ENCODE data around the gene FGF11. TPM values are rescaled to one million over a fixed set of nuclear protein-coding genes. Genes with fewer than 3 reads are reported as not detected.
"Not testable (repeated sequence)": the region's sequence is repeated elsewhere in the genome, so short reads cannot be mapped to it uniquely, and the experiment has no call there.

The FGF11 gene
- total and polyA plus RNA-seq, 2 experiments from 2014 or later, result 0.36 TPM; not detected in 1

GRCh38 chr17:7468290-7468689 lies 29.0 kb downstream of the FGF11 start:
- H3K4me1 ChIP-seq (ENCODE audit: insufficient read depth), result 0 out of 2 replicates have a peak, but pooled peaks cover 2% of the 10 kb centered on the region
- peaks cover 92% of the 10 kb centered on the region for H3K79me2 ChIP-seq (ENCODE audit: insufficient read depth)
- no peak for TF ChIP-seq EZH2phosphoT487 (IDR thresholded peaks at IDR 0.05; ENCODE audit: insufficient read depth, low read depth)
- no peak for TF ChIP-seq EZH2 (IDR thresholded peaks at IDR 0.05; ENCODE audit: insufficient read depth, poor library complexity, severe bottlenecking)
- H2AFZ ChIP-seq, result no peak overlapping the region
- no peaks in the 10 kb centered on the region for H3F3A ChIP-seq (ENCODE audit: insufficient read depth)
- no peaks in the 10 kb centered on the region for H3K9me3 ChIP-seq (ENCODE audit: low read depth)
- no peaks in the 10 kb centered on the region for H3K9me2 ChIP-seq (ENCODE audit: insufficient read depth)
- WGBS, 2 experiments (ENCODE audit: low coverage in 1 of 2, low lambda C conversion rate in 2 of 2, missing lambda C conversion rate in 2 of 2), result 90 to 95% methylated on average over 11 of the region's 11 CpGs
- no peak overlapping the region for H3K4me2 ChIP-seq (ENCODE audit: unreplicated experiment)
- no peak overlapping the region for H3K4me3 ChIP-seq
- no peak overlapping the region for H3K27ac ChIP-seq
- in situ Hi-C loops (cut with MboI), result no loop called here
- no peaks in the 10 kb centered on the region for H4K20me1 ChIP-seq (ENCODE audit: insufficient read depth)
- DNase-seq, result no peak
- H3K36me3 ChIP-seq (ENCODE audit: low read depth), result peaks cover 4% of the 10 kb centered on the region; the same call in 1 of the 2 replicates
- H3K9ac ChIP-seq, result no peak overlapping the region
- H3K27me3 ChIP-seq (replicated peaks; ENCODE audit: insufficient read depth), result no peaks in the 10 kb centered on the region

GRCh38 chr17:7468804-7469389 lies 29.6 kb downstream of the FGF11 start:
- no peak for DNase-seq
- 81 to 83% methylated on average over 12 of the region's 12 CpGs for WGBS, 2 experiments (ENCODE audit: low coverage in 1 of 2, low lambda C conversion rate in 2 of 2, missing lambda C conversion rate in 2 of 2)

GRCh38 chr17:7469843-7470242 lies 30.5 kb downstream of the FGF11 start:
- in situ Hi-C loops (cut with MboI); H4K20me1 ChIP-seq (ENCODE audit: insufficient read depth): not testable (repeated sequence)
- WGBS, 2 experiments (ENCODE audit: low coverage in 1 of 2, low lambda C conversion rate in 2 of 2, missing lambda C conversion rate in 2 of 2), result 88% methylated on average over 12 of the region's 12 CpGs

More at GRCh38 chr17:7468804-7469389, 29.6 kb downstream of the FGF11 start:
- Histone ChIP-seq H3K9me3 (ENCODE audit: low read depth) (no peaks in the 10 kb centered on the region), H3K4me3 (no peak overlapping the region), H3K4me1 (ENCODE audit: insufficient read depth) (0 out of 2 replicates have a peak, but pooled peaks cover 2% of the 10 kb centered on the region), H4K20me1 (ENCODE audit: insufficient read depth) (no peaks in the 10 kb centered on the region), H3K27ac (no peak overlapping the region), H3K9me2 (ENCODE audit: insufficient read depth) (no peaks in the 10 kb centered on the region), H3K36me3 (ENCODE audit: low read depth) (no peaks in the 10 kb centered on the region; the same call in 1 of the 2 replicates), H3K27me3 (replicated peaks; ENCODE audit: insufficient read depth) (no peaks in the 10 kb centered on the region), H3K9ac (no peak overlapping the region), H3K4me2 (ENCODE audit: unreplicated experiment) (no peak overlapping the region), H3F3A (ENCODE audit: insufficient read depth) (0 out of 2 replicates have a peak, but pooled peaks cover 5% of the 10 kb centered on the region), H3K79me2 (ENCODE audit: insufficient read depth) (peaks cover 92% of the 10 kb centered on the region), H2AFZ (no peak overlapping the region)
- no peak for TF ChIP-seq EZH2phosphoT487 (IDR thresholded peaks at IDR 0.05; ENCODE audit: insufficient read depth, low read depth)
- no peak for TF ChIP-seq EZH2 (IDR thresholded peaks at IDR 0.05; ENCODE audit: insufficient read depth, poor library complexity, severe bottlenecking)
- in situ Hi-C loops (cut with MboI), result no loop called here

GRCh38 chr17:7470457-7470973 lies 31.2 kb downstream of the FGF11 start:
- H3K36me3 ChIP-seq (ENCODE audit: low read depth); H3K4me1 ChIP-seq (ENCODE audit: insufficient read depth); DNase-seq; H3K9ac ChIP-seq; H3K4me2 ChIP-seq (ENCODE audit: unreplicated experiment); H4K20me1 ChIP-seq (ENCODE audit: insufficient read depth); H3K9me2 ChIP-seq (ENCODE audit: insufficient read depth); in situ Hi-C loops (cut with MboI); H3K4me3 ChIP-seq; H2AFZ ChIP-seq; H3K27ac ChIP-seq; H3K9me3 ChIP-seq (ENCODE audit: low read depth); H3K27me3 ChIP-seq (replicated peaks; ENCODE audit: insufficient read depth): not testable (repeated sequence)
- H3F3A ChIP-seq (ENCODE audit: insufficient read depth), result peaks cover 12% of the 10 kb centered on the region
- peaks cover 100% of the 10 kb centered on the region for H3K79me2 ChIP-seq (ENCODE audit: insufficient read depth)
- 80% methylated on average over 8 of the region's 8 CpGs for WGBS, 2 experiments (ENCODE audit: low coverage in 1 of 2, low lambda C conversion rate in 2 of 2, missing lambda C conversion rate in 2 of 2)

More at GRCh38 chr17:7469843-7470242, 30.5 kb downstream of the FGF11 start:
- not testable (repeated sequence) for H3K27me3 ChIP-seq (replicated peaks; ENCODE audit: insufficient read depth); H3K9ac ChIP-seq; H3K27ac ChIP-seq; H3K4me2 ChIP-seq (ENCODE audit: unreplicated experiment); H3K4me3 ChIP-seq; DNase-seq; H2AFZ ChIP-seq; H3K4me1 ChIP-seq (ENCODE audit: insufficient read depth); H3K9me3 ChIP-seq (ENCODE audit: low read depth); H3K36me3 ChIP-seq (ENCODE audit: low read depth); H3K9me2 ChIP-seq (ENCODE audit: insufficient read depth); H3F3A ChIP-seq (ENCODE audit: insufficient read depth)
- H3K79me2 ChIP-seq (ENCODE audit: insufficient read depth), result peaks cover 98% of the 10 kb centered on the region
